Measurements from ENCODE around the gene HCLS1.
"Not testable (repeated sequence)": the region's sequence is repeated elsewhere in the genome, so short reads cannot be mapped to it uniquely, and the experiment has no call there.

HCLS1 gene

DNA sequence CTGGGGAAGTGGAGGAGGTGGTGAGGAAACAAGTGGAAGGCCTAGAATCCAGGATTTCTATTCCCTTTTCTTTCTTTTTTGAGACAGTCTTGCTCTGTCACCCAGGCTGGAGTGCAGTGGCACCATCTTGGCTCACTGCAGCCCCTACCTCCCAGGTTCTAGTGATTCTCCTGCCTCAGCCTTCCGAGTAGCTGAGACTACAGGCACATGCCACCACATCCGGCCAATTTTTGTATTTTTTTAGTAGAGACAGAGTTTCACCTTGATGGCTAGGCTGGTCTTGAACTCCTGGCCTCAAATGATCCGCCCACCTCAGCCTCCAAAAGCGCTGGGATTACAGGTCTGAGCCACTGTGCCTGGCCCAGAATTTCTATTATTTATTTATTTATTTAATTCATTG is 66.9 kb downstream of the HCLS1 start:
- not testable (repeated sequence) for H3K9me3 Mint-ChIP-seq; H3K4me3 Mint-ChIP-seq; H3K27ac Mint-ChIP-seq; H3K36me3 Mint-ChIP-seq (ENCODE audit: low read depth); H3K27me3 Mint-ChIP-seq; H3K4me1 Mint-ChIP-seq (ENCODE audit: low read depth)

GRCh38 chr3:121592856-121593702 is 67.6 kb downstream of the HCLS1 start, which contains the start of gene FBXO40:
Gene FBXO40, plus strand, starts transcription at chr3:121593379. Its CDS starts 27,197 bp downstream, at chr3:121620576.
- H3K36me3 Mint-ChIP-seq (ENCODE audit: low read depth), result no peaks in the 10 kb centered on the region
- no peak within 1 kb of the TSS for H3K27ac Mint-ChIP-seq
- H3K27me3 Mint-ChIP-seq, result no peaks in the 10 kb centered on the region
- no peaks in the 10 kb centered on the region for H3K9me3 Mint-ChIP-seq
- no peak within 1 kb of the TSS for H3K4me3 Mint-ChIP-seq
- no peaks in the 10 kb centered on the region for H3K4me1 Mint-ChIP-seq (ENCODE audit: low read depth)

DNA sequence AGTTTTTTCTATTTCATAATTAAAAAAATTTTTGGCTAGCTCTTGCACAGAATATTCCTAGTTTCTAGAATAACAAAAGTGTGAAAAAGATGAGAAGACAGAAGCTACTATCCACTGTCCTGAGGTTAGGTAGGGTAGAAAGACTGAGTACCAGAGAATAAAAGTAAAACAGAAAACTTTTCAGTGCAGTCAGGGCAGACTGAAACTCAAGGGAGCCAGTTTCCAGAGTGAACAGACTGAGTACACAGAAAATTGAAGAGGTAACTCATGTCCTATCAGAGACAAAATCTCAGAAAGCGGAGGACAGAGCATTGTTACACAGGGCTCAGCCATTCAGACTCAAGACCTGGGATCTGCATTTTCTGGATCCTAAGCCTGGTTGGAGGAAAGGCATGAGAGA is 76.3 kb downstream of the HCLS1 start:
- no peaks in the 10 kb centered on the region for H3K9me3 Mint-ChIP-seq
- peaks cover 20% of the 10 kb centered on the region for H3K27me3 Mint-ChIP-seq
- no peak overlapping the region for H3K4me3 Mint-ChIP-seq
- H3K36me3 Mint-ChIP-seq (ENCODE audit: low read depth), result no peaks in the 10 kb centered on the region
- no peak overlapping the region for H3K27ac Mint-ChIP-seq
- no peaks in the 10 kb centered on the region for H3K4me1 Mint-ChIP-seq (ENCODE audit: low read depth)

DNA sequence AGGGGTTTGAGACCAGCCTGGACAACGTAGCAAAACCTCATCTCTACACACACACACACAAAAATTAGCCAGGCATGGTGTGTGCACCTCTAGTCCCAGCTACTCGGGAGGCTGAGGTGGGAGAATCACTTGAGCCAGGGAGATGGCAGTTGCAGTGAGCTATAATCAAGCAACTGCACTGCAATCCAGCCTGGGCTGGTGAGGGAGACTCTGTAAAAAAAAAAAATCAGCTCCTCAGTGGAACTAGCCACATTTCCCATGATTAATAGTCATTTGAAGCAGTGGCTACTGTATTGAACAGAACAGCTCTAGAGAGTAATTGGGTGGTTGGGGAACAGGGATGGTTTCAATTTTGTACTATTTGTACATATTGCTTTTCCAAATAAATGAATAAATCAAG is 79.0 kb downstream of the HCLS1 start:
- H3K4me1 Mint-ChIP-seq (ENCODE audit: low read depth), result no peaks in the 10 kb centered on the region
- no peaks in the 10 kb centered on the region for H3K36me3 Mint-ChIP-seq (ENCODE audit: low read depth)
- H3K9me3 Mint-ChIP-seq, result no peaks in the 10 kb centered on the region
- H3K27me3 Mint-ChIP-seq, result peaks cover 20% of the 10 kb centered on the region
- H3K27ac Mint-ChIP-seq, result no peak overlapping the region
- H3K4me3 Mint-ChIP-seq, result no peak overlapping the region
